Activated T-cell treated with anti-CD3 and anti-CD28 coated beads, Interleukin-2, amount 50 U/mL, for 1 hour (primary cell): ENCODE measurements around the gene RPTOR.
"Not testable (repeated sequence)": the region's sequence is repeated elsewhere in the genome, so short reads cannot be mapped to it uniquely, and the experiment has no call there.

Experiments used
- DNase-seq: peaks from one replicate; pipeline ENCODE4 v3.0.0-alpha.2; 2020

The RPTOR gene

DNA sequence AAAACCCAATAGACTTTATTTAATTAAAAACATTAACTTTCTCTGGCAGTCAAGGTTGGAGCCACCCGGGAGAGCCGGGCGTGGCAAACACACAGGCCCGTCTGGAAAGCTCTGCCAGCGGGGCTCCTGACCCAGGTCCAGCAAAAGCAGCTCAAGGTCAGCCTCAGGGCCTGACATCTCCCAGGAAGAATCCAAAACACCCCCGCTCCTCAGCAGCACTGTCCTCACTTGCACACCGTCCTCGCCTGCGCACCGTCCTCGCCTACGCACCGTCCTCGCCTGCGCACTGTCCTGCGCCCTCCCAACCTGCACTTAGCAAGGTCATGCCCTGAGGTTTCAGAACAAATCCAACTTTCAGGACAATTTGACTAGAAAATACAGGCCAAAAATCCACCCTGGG is 31.4 kb upstream of the RPTOR start:
- no peak for DNase-seq

DNA sequence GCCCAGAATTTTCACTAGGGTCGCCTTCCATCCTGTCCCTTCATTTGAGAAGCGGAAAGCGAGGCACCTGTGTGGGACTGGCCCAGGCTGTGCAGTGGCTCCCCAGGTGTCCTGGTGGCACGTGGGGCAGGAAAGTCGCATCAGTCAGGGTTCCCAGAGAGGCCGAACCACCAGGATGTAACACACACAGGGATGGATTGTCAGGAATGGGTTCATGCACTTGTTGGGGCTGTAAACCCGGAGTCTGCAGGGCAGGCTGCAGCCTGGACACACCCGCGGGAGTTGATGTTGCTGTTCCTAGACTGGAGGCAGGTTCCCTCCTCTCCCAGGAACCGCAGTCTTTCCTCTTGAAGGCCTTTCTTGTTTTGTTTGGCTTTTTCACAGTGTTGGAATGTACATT is 30.7 kb upstream of the RPTOR start:
- no peak for DNase-seq

DNA sequence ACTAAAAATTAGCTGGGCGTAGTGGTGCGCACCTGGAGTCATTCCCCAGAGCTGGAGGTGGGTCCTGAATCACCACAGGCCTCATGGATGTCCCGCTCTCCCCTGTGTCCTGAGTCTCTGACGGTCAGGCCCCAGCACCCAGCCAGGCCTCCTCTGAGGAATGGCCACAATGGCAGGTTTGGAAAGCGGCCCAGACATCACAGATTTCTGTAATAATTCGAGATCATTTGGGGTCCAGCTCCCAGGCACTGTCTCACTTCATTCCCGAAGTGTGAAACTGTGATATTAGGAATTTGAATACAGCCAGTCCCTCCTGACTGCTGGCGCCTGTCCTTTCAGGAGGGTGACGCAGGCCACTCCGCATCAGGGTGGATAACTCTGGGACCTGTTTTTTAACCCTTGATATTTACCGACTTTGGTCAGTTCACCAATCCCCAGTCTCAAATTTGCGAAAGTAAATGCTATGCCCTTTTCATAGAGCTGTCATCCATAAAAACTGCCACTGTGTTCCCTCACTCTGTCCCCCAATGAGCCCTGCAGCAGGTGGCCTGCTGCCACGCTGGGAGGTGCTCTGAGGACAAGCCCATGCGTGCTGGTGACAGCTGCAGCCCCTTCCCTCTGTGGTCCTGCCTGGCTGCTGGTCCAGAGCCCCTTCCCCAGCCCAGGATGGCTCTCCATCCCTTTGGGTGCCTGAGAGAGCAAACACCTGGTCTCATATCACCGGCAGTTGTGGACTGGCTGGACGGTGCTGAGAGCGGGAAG is 28.3 kb upstream of the RPTOR start:
- DNase-seq, result no peak

DNA sequence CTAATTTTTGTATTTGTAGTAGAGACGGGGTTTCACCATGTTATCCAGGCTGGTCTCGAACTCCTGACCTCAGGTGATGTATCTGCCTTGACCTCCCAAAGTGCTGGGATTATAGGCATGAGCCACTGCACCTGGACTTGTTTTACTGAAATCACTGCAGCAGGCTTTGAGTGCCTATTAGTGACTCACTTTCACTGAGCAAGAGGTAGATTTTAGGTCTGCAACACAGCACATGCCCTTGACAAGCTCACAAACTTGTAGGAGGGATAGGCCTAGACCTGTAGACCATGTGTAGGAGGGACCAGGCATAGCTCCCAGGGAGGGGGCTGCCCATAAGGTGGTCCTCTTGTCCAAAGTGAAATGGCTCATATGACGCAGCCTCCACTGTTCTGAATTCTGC is 27.0 kb upstream of the RPTOR start:
- no peak for DNase-seq

DNA sequence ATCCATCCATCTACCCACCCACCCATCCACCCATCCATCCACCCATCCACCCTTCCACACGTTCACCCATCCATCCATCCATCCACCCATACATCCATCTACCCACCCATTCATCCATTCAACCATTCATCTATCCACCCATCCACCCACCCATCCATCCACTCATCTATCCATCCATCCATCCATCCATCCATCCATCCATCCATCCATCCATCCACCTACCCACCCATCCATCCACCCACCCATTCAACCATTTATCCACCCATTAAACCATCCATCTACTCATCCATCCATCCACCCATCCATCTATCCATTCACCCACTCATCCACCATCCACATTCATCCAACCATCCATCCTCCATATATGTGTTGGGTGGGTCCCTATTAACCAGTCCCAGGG is 26.2 kb upstream of the RPTOR start:
- DNase-seq, result no peak

DNA sequence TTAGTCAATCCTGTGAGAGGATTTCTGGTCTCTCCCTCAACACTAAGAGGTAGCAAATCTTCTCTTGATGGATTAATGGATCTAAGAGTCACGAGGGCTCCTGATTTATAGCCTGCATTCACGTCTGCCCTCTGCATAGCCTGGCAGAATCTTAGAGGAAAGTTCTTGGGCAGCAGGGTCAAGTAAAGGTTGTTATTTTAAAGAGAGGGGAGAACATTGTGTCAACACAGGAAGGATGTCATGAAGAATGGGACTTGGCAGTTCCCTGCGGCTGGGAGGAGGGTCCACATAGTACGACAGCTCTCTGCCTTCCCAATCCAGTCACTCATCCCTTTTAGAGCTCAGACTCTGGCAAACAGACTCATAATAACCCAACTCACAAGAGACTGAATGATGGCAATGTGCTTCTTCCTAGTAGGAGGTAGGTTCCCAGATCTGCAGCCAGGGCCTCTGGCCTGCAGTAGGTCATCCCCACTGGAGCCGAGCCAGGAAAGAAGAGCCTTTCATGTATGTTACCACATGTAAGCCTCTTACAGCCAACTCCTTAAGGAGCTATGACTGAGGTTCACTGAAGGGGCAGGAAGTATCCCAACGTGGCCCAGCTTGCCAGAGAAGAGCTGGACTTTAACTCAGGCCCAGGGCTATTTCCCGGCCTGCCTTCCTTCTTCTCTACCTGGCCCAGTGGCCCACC is 25.4 kb upstream of the RPTOR start:
- DNase-seq, result no peak

DNA sequence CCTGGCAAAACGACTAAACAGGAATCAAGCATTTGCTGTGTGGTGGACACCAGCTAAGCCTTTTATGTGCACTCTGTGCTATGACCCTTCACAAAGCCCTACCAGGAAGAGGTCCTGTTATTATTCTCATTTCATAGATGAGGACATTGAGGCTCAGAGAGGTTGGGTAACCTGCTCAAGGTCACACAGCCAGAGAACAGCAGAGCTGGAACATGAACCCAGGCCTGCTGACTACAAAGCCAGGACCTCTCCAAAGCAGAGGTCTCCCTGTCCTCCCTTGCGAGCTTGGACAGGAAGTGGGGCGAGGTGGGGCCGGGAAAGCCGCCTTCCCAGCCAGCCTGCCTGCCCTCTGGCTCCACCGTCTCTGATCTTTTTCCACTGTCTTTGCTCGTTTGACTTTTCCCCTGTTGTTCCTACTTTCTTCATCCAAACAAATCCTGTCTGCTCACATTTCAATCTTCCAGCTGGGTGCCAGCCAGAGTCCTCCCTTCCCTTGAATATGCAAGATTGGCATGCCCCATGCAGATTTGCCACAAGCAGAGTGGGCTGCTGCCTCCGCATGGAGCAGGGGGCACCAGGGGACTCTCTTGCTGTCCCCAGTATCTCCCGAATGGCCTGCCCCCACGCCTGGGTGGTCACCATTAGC is 23.7 kb upstream of the RPTOR start:
- DNase-seq, result no peak

DNA sequence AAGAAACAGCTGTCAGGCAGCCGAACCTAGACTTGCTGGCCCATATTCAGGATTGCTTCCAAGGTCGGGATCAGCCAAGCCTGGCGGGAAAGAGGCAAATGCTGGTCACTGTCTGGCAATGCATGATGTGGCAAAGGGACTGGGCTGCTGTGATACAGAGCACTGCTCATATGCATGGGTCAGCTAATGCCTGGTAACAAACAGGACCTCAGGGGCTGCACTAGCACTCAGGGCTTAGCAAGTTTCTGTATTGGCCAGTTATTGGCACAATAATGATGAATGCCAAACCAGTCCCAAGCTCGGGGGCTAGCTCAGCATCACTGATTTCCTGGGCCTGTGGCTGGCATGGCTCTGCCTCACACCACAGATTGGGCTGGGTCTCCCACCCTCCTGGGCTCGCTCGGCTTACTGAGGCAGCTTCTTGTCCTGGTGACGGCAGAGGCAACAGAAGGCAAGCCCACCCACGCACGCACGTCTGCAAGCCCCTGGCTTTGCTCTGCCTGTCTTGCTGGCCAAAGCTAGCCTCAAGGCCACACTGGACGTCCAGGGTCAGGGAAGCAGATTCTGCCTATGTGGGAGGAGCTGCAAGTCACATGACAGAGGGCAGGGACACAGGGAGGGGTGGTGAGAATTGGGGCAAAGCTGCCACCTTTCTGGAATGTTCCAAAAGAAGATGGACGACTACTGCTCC is 21.4 kb upstream of the RPTOR start:
- no peak for DNase-seq

DNA sequence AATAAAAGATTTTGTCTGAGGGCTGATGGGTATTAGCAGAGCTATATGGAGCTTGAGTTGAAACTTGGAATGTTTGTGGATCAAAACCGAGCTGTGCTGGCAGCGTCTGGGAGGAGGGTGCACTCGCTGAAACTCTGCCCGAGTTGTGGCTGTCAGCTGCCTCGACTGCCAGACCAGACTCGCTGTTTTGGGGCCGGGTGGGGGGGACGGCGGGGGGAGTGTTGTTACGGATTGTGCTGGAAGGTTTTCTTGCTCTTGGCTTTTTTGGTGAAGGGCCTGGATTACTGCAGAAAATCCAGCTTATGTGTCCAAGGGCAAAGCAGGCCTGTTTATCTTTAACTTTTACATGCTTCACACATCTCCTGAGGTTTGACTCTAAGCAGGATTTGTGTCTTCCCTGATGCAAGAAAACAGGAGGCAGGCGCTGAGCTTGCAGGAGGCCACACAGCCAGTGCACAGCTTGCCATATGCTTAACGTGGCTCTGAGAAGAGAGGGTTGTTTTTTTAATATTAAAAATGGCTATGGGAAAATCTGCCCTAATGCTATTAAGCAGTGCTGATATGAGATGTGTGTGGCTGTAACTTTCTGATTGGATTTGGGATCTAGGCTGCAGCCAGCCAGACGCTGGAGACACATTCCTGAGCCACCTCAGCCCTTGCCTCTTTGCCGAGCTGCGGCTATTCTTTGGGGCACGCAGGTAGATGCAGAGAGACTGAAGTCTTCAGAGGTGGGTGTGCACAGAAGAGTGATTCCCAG is 20.5 kb upstream of the RPTOR start:
- DNase-seq, result no peak

DNA sequence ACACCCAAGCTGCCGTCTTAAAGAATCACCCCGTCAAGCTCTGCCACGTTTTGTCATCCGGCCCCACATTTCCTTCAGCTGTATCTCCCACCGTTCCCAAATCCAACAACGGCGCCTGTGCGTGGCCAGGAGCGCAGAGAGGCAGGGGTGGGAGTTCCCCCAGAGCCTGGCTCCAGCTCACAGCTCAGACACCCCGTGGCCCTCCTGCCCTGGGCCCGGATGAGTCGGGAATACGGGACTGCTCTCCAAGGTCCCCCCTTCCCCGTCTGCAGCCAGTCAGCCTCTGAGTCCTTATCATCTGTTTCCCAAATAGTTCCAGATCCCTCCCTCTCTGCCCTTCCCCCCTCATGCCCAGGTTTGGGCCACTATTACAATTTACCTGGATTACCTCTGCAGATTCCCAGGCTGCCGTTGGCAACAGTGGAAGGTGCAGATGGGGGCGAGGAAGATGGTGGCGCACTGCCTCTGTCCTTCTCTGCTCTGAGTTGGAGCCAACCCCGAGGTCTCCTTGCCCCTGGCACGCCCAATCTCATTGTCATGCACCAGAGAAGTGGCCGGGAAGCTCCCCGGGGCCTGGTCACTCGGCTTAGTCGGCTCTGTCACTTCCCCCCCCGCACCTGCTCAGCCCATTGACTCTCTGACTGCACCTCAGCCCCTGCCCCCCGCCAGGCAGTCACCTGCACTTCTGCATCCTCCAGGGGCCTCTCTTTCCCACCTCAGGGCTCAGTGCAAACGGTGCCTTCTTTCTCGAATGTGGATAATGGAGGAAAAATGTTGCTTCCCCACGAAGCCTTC is 18.3 kb upstream of the RPTOR start:
- no peak for DNase-seq

DNA sequence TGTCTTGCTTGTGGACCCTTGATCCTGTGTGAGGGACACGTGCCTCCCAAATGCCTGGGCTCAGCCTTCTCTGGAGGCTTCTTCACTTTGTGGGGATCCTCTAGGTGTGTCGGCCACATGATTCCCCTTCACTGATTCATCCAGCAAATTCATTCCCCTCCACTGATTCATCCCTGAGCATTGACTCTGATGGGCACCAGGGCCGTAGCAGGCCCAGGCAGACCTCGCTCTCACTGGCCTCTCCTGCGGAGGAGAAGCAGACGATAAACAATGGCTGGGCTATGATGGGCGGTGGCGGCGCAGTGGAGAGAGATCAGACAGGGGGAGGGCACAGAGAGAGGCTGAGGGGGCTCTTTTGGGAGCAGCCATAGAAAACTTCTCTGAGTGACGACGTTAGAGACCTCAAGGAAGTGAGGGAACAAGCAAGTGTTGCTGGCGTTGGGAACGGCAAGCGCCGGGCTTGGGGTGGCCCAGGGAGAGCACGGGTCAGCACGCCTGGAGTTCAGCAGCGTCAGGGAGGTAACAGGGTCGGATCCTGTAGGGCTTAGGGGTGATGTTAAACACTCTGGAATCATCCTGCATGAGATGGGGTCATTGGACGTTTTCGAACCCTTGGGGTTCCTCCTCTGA is 17.5 kb upstream of the RPTOR start:
- no peak for DNase-seq

DNA sequence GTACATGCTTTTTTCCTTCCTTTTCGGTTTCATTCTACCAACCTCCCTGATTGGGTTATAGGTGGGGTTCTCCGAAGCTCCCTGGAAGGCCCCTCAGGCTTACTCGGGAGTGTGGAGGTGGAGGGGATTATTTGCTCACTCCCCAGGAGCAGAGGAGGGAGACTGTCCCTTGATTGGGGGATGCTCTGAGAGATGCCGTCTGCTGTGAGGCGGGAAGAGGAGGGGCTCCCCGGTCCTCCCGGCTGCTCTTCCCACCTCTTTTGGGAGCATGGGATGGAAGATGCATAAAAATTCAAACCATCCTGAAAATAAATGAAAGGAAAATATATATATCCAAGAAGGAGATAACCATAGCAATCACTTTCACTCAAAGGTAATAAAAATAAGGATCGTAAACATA is 16.1 kb upstream of the RPTOR start:
- DNase-seq, result no peak

DNA sequence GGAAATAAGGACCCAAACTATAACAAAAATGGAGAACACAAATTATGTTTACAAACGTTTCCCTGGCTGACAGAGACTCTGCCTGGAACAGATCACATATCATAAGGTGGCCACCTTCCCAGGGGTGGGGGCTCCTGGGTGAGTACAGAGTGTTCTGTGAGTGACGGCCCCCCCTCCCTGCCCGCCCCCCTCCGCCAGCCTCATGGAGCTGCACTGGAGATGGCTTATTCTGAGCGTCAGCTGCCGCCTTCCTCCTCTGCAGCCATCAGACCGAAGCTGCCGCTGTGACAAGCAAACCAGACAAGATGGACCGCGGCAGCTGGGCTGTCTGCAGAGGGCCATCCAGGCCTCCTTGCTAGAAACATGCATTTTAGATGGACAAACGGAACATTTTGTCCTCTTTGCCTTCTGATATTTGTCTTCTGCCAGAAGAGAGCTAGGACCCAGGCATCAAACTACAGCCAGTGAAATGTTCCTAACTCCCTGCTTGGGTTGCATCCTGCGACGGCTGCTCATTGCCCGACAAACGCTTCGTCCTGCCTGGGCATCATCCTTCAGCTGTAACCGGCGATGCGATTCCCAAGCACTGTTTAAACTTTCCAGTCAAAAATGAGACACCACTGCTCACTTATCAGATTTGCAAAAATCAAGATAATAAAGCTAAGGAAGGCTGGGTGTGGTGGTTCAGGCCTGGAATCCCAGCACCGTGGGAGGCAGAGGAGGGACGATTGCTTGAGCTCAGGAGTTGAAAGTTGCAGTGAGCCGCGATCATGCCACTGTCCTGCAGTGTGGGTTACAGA is 15.3 kb upstream of the RPTOR start:
- DNase-seq, result no peak

DNA sequence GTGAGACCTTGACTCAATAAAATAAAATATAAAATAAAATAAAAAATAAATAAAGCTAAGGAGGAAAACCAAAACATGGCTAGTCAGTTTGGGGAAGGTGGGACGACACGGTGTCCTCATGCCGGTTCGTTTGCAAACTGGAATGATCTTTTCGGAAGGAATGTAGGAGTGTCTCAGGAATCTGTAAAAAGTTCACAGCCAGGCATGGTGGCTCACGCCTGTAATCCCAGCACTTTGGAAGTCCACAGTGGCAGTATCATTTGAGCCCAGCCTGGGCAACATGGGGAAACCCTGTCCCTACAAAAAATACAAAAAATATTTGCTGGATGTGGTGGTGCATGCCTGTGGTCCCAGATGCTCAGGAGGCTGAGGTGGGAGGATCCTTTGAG is 14.7 kb upstream of the RPTOR start:
- no peak for DNase-seq

DNA sequence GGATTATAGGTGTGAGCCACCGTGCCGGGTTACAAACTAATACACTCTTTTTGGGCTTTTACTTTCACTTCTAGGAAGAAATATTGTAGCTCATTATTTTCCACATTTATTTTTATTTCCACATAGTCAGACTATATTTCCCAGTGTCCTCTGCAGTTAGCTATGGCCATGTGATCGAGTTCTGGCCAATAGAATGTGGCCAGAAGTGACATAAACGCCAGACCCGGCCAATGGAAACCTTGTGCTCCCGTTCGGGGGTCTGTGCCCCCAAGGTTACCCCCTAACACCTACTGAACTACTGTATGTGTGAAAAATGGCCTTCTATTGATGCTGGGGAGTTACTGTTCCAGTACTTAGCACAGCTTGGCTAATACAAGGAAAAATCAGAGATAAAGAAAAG is 13.2 kb upstream of the RPTOR start:
- no peak for DNase-seq

DNA sequence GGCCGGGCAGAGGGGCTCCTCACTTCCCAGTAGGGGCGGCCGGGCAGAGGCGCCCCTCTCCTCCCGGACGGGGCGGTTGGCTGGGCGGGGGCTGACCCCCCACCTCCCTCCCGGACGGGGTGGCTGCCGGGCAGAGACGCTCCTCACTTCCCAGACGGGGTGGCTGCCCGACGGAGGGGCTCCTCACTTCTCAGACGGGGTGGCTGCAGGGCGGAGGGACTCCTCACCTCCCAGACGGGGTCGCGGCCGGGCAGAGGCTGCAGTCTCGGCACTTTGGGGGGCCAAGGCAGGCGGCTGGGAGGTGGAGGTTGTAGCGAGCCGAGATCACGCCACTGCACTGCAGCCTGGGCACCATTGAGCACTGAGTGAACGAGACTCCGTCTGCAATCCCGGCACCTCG is 7.3 kb upstream of the RPTOR start:
- DNase-seq, result not testable (repeated sequence)

DNA sequence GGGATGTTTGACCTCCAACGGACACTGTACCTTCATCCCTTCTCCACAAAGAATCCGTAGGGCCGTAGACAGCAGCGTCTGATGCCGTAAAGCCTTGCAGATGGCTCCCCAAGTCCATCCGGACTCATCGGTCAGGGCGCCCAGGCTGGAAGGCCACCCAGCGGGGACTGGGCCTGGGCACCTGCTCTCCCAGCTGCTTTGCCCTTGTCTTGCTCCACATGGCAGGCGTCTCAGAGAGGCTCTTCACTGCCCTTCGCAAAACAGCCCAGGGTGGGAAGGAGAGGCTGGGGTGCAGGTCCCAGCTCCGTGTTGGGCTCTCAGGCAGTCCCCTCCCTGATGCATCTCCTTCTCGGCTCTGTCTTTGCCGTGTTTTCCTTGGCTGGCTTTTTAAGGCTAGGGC is 6.2 kb upstream of the RPTOR start:
- DNase-seq, result no peak

DNA sequence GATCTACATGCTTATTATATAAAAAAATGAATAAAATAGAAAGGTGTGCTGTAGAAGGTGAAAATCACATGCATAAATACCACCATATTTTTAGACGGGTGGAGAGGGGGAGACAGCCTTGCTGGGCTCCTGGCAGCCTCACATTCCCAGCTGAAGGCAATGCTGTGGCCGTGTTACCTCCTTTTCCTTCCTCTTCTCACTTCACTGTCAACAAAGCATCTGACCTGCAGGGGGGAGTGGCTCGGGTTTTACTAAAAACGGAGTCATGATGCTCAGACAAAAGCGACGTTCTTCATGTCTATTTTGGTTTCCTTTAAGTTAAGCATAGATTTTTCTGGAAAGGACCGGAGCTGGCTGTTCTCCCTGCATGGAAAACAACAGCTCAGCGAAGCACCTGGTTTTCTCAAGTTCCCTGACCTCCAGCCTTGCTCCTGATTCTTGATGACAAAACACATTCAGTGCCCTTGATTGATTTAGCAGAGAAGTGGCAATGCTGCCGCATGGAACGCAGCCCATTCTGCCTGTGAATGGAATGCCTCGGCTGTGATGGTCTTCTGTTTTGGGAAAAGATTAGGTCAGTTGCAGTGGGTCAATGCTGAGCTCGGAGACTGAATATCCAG is 5.5 kb upstream of the RPTOR start:
- DNase-seq, result no peak

DNA sequence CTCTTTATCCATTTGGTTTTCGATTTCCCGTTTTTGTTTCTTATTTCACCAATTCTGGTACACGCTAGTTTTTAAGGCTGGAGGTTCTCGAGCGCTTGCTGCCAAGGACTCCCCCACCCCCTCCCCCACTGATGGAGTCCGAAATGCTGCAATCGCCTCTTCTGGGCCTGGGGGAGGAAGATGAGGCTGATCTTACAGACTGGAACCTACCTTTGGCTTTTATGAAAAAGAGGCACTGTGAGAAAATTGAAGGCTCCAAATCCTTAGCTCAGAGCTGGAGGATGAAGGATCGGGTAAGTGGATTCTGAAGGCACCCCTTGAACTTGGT is 825 bp downstream of the RPTOR start:
- no peak for DNase-seq

DNA sequence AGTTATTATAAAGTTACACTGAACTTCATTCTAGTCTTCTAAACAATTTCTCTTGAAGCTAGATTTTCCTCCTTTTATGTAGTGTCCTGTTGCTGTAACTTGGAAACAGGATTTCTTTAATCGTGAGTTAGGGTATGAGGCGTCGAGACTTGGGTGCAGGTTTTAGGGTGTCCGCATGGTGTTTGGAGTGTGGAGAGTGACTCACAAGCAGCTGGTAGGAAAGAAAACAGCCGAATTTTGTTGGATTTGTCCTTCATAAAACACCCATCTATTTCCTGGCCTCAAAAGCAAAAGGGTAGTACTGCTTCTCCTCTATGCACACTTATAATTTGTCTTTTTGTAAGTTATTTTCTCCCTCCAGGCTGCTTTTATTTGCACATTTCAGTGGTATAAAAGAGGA is 1.6 kb downstream of the RPTOR start:
- DNase-seq, result no peak
